Non-pigmented ciliary epithelial cell (primary cell): ENCODE measurements around the gene ASB12.
"Not testable (repeated sequence)": the region's sequence is repeated elsewhere in the genome, so short reads cannot be mapped to it uniquely, and the experiment has no call there.

Experiments used
- DNase-seq: peaks from one replicate; pipeline ENCODE4 v3.0.0-alpha.2; 2010; ENCODE audit warnings: low read depth

The ASB12 gene, protein sequence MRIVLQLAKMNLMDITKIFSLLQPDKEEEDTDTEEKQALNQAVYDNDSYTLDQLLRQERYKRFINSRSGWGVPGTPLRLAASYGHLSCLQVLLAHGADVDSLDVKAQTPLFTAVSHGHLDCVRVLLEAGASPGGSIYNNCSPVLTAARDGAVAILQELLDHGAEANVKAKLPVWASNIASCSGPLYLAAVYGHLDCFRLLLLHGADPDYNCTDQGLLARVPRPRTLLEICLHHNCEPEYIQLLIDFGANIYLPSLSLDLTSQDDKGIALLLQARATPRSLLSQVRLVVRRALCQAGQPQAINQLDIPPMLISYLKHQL

DNA sequence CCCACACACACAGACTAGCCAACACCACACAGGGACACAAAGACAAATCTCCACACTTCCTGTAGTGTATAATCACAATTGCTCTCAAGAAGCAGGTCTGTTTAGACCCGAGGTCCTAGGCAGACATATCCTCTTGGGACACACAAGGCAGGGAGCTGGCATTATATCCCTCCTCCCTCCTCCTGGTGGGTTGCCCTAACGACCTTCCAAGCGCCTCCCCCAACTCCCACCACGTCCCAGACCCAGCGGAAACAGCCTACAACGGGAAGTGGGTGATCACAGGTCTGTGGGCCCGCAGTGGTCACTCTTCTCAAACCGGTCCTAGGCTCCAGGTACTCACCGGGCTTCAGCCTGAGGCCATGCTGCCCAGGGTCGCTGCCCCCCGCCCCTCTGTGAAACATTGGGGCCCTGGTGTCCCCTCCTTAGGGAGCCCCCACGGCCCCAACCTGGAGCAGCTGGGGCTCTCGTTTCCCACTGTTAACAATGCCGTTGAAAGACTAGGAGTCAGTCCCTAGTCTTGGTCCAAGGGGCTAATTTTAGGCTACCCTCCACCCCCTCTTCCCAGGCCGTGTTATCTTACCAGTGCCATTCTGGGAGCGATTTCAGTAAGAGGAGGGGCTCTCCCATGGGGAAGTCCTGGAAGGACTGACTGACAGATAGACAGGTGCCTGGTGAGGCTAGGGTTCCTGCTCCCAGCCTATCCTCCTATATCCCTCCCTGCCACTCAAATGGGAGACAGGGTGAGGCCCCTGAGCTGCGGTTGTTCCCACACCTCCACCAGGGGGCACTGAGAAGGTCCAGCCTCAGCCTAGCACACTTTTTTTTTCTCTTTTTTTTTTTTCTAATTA is at the start of gene ASB12:
TSS of gene ASB12 (minus strand) at position 485 of the 848 bp plus-strand sequence. CDS start 4,957 bp downstream, outside the sequence.
- DNase-seq, result no peak

DNA sequence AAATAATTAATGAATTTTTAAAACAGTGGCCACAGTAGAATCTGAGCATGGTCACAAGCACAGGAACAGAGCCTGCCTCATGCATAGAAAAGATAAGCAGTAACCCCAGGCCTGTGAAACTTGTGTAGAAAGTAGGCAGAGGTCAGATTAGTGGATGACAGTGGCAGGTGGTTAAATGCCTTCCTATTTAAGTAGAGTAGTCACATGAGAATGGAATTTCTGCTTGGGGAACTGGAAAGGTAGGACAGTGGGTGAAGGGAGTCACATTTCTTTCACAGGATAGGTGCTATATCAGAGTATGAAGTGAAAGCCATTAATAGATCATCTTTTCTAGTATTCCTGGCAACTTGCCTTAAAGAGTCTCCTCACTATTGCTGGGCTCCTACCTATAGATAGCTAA is 34.9 kb upstream of the ASB12 start:
- DNase-seq, result no peak

DNA sequence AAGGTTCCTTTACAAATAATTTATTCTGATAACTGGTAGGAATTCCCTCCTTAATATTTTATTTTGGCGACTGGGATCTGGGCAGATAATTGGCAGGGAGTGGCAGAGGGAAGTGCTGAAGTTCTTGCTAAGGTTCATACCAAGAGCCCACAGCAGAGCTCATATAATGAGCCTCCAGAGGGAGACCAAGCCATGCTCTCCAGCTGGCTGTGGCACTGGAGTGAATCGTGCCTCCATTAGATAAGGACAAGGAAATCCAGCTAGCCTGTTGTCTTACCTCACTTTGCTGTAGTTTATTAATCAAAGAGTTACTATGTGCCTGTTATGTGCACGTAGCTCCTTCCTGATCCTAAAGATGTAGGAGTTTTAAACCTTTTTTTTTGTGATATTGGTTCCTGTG is 1.3 kb downstream of the ASB12 start:
- no peak for DNase-seq

DNA sequence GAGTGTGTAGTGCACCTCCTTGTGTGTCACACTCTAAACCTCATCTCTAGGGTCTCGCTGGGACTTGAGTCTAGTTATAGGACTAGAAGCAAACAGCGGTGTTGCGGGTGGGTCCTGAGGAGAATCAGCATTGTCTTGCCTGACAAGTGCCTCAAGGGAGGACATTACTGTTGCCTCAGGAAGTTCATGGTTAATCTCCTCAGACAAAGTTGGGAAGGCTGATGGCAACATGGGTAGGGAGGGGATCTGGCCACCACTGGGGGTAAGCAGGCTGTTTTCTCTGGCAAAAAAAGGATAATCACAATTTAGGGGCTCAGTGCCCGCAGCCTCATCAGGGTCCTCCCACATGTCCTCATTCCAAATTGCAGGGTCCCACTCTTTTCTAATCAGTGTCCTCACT is 12.4 kb downstream of the ASB12 start:
- DNase-seq, result no peak

DNA sequence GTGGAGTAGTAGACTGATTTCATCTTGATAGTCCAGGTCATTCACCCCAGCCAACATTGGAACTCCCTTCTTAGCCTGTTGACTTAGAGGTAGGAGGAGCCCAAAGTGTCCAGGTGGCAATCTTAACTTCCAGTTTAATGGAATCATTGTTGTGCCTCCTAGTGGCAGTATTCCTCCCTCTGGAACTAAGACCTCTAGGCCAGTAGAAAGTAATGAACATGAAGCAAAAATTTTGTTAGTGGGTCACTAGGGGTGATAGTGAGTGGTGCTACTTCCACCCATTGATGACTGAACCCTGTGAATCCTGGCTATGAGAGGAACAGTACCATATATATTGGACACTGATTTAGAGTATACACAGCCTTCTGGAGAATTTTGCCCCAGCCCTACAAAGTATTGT is 16.4 kb downstream of the ASB12 start:
- not testable (repeated sequence) for DNase-seq

DNA sequence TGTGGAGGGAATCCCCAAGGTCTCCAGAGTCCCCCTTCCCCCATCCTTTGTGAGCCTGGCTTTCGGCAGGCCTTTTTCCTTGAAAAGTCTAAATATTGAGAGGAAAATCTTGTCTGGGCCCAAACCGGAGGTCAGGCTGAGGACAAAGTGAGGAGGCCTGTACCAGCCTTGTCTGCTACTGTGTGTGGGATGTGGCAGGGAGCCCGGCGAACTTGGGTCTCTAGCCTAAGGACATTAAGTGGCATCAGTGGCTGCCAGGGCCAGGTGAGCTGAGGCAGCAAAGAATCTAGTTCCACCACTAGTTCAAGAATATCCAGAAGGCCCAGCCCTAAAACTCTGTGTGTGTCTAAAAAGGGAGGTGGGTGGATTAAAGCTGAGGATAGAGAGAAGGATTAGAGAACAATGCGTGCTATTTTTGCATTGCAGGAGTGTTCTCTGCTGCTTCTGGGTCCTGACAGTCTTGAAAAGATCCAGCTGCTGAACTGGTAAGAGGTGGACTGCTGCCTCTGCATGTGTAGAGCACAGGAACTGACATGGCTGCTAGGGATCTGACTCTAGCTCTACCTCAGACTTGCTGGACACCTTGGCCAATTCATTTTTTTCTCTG is 23.7 kb downstream of the ASB12 start:
- DNase-seq, result no peak

DNA sequence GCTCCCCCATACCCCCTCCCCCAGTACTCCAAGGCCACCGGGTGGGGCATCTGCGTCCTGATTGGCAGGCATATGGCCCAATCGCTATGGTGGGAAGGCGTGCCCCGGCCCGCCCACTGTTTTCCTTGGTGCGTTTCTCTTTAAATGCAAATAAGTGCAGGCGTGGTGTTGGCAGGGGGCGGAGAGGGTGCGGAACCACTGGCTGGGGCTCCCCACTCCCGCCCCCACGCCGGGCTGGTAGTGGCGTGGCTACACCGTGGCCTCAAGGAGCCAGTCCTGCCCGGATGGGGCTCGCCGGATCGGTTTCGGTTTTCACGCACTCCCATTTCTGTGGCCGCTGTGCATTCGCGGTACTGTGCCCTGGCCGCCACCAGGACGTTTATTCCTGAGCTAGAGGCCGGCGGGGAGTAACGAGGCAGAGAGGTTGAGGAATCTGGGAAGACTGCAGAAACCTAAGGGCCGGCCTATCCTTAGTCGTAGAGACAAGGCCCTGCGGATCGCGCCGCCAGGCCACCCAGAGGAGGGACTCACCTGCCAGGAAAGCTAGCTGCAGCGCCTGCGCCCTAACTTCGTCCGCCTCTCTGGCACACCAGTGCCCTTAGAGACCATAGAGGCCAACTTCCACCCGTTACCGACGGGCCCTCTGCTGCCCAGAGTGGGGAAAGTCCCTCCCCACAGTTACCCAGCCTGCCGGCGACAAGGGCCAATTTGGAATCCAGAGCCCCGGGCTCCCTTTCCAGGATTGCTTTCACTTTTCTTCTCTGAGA is 24.5 kb downstream of the ASB12 start:
- DNase-seq, result peak; percentile 49

DNA sequence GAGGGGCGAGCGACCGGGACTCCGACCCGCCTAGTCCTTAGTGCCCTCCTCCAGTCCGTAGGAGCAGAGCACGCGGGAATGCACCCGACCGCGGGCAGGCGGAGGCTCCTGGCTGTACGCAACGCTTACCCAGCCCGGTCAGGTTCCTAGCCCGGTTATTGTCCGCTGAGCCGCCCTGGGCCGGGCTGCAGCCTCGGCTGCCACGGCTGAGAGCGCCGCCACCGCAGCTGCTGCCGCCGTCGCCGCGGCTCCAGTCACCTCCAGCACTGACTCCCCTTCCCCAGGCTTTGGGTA is 25.0 kb downstream of the ASB12 start, which contains the start of gene AMER1:
TSS of gene AMER1 (minus strand) at position 268 of the 294 bp plus-strand sequence. CDS start 12,422 bp downstream, outside the sequence.
- no peak for DNase-seq

DNA sequence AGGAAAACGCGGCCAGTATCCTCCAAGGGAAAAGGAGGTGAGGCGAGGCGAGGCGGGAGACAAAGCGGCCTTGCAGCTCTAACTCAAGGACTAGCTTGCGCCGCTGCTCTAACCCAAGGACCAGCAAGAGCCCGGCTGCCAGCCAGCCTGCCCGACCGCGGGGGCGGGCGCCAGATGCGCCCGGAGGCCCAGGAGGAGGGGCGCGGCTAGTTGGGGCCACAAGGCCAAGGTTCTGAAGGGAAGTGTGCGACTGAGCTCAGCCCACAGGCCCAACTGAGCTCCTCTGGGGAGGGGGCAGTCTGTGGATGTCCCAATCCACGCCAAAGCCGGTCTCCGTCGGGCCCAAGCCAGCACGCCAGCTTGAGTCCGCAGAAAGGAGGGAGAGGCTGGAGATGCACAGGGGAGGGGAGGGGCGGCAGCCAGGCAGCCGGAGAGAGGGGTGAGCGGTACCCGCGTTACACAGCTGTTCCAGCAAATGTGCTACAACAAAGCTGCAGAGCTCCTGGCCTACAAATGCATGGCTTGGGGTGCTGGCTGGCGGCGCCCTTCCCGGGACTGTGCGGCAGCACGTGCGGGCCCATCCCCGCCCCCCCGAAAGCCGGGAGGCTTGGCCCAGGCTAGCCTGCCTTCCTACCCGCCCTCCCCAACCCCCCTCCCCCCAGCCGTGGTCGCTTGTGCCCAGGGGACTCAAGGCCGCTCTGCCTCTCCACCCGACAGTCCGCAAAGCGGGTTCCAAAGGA is 25.5 kb downstream of the ASB12 start:
- no peak for DNase-seq

DNA sequence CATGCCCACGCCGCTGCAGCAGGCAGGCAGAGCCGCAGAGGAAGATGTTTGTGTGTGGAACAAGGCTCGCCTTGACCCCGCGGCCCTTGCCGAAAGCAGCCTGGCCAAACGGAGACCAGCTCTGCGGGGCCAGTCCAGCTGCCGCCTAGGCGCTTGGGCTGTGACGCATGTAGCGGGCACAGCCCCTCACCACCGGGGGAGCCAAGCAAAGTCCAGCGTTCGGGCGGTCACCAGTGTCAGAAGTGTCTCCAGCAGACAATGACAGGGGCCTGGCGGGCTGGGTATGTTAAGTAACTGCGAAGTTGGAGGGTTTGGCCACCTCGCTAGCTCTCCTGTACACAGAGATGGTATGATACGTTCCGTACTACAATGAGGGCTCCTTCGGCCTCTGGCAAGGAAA is 26.2 kb downstream of the ASB12 start:
- no peak for DNase-seq

DNA sequence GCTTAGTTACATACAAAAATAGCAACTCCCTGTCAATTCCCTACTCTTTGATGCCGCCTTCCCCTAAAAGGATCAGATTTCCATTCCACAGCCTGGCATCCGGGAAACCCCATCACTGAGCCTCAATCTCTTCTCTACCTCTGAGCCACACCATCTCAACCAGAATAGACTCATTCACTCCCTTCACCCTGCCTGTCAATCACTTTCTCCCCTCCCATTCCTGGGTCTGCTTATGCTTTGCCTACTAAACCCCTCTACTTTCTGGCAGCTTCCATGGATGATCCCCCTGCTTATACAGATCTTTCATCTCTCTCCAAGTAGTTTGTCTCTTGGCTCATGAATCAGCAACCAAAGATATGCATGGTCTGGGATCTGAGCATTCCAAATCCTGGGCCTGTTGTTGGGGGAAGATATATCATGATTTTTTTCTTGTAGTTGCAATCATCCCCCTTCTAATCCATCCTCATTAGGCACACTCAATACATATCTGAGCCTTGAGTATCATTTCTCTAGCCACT is 27.5 kb downstream of the ASB12 start:
- no peak for DNase-seq

DNA sequence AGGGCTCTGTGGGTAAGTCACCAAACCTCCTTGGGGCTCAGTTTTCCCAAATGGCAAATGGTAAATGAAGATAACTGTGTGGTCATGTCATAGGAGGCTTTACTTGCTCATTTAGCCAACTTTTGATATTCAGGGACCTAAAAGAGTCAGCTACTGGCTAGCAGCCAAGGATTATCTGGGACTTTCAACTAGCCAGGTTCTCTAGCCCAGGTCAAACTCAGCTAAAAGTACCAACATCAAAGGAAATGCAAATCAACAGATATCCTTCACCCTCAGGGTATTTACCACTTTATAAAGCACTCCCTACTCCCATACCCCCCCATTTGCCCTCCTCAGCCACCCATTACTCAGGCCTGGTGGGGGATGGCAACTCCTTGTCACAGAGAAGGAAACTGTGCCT is 32.4 kb downstream of the ASB12 start:
- DNase-seq, result no peak

DNA sequence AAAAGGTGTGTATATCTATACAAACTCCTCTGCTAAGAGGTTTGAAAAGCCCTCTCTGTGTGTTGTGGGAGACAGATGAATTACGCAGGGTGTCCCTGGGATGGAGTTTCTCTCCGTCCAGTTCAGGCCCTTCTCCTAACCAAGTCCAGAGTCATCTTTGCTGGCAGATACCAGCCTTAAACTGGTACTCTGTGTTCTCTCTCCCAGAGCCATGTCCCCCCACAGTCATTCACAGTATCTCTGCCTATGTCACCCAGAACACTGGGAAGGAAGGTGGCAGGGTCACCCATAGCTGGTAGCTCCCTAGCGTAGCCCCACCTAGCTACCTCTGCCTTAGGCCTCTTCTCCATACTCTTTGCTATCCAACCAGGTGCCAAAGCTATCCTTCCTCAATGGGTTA is 33.8 kb downstream of the ASB12 start:
- no peak for DNase-seq

DNA sequence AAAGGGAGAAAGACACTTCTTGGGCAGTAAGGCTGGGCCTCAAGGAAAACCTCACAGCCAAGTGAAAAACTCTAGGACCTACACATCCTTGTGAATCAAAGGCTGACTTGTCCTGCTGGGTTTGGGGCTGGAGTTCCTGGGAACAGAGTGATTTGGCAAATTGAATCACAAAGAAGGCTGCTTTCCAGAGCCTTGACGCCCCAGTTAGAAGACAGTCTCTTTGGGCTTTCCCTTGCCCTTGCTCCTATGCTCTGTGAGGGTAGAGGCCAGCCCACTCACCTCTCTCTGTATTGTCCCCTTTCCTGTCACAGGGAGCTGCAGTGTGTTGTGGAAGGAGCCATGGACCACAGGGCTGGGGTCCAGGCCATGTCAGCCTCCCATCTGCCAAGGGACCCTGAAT is 34.5 kb downstream of the ASB12 start:
- DNase-seq, result no peak

DNA sequence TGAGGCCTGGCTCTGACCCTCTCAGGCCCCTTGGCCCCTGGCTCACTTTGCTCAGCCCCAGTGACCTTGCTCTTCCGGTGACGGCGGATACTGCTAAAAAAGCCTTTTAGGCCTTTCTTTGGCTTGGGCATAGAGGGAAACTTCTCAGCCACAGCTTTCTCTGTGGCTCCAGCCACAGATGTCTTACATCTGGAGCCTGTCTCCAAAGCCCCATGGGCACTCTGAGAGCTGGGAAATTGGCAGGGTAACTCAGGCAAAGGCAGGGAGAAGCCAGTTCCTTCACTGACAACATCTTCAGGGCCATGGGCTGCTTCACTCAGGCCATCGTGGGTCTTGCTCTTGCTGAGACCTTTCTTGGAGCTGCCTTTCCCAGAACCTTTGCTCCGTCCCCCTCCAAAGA is 37.7 kb downstream of the ASB12 start:
- DNase-seq, result no peak

DNA sequence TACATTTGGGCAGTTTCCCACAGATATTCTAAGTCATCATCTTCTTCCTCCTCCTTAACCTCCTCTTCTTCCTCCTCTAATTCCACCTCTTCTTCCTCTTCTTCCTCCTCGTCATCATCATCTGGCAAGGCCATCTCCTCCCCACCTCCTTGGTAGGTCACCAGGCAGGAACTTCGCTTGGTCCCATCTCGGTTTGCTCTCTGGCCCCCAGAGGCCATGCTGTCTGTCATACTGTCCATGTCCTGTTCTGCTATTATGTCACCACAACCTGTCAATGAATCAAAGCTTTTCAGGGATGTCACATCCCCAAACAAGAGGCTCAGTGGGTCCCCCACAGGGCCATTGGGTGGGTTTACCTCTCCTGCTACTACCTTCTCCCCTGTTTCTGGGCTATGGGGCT is 38.4 kb downstream of the ASB12 start:
- no peak for DNase-seq

DNA sequence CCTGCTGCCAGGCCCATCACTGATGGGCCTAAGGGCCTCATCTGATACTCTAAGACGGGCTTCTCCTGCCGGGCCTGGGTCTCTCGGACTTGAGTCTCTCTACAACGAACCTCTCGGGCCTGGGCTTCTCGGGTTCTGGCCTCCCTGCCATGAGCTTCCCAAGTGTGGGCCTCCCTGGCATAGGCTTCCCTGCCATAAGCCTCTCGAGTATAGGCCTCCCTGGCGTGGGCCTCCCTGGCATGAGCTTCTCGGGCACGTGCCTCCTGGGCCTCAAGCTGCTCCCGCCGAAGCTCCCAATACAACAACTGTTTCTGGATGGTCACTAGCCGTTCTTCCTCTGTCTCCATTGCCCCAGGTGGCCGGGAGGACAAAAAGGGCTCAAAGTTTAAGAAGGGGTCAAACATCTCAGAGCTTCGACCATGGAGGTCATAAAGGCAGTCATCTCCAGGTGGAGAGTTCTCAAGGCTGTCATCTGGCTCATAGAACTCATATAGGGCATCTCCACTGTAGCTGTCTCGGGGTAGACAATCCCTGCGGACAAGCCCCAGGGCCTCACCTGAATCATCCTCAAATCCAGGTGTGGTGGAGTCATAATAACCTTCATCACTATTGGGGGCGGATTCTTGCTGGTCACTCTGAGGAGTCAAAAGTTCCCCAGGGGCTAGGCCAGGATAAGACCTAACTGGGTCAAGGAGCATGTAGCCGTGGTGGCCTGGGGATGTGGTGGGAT is 39.0 kb downstream of the ASB12 start:
- DNase-seq, result no peak

DNA sequence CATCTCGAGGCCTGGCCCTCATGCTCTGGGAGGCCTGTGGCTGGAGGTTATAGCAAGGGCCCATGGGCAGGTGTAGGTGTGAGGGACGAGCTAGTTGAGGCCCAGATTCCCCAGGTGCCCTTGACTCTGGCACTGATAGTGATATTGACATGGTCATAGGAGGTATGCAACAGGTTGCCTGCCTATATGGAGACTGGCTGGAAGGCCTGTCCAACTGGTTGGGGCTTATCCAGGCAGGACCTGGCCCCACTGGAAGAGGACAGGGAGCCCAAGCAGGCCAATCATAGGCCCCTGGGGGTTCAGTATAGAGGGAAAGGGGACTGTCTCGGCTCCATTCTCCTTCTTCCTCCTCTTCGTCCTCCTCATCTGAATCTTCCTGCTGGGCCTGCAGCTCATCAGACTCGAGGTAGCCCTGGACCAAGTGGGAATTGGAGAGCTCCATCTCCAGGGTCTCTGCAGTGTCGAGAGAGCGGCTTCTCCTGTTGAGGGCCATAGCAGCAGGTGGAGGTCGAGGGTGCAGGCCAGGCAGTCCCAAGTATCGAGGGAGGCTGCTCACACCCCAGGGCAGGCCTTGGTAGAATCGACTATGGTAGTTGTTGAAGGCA is 40.2 kb downstream of the ASB12 start:
- DNase-seq, result no peak

DNA sequence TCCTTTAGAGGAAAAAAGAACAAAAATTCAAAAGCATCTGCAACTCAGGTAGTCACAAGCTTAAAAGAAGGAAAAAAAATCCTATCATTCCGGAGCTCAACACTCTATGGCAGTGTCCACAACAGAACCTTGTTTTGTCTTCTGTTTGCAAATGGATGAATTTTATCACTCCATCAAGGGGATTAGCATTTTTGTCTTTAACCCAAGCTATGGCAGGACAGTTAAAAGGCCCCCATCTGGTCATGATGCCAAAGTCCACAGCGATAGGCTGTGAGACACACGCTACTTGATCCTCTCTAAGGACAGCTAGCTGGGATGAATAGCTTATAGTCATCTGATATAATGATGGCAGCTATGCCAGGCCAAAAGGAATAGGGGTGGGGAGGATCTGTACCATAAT is 41.5 kb downstream of the ASB12 start:
- DNase-seq, result no peak

DNA sequence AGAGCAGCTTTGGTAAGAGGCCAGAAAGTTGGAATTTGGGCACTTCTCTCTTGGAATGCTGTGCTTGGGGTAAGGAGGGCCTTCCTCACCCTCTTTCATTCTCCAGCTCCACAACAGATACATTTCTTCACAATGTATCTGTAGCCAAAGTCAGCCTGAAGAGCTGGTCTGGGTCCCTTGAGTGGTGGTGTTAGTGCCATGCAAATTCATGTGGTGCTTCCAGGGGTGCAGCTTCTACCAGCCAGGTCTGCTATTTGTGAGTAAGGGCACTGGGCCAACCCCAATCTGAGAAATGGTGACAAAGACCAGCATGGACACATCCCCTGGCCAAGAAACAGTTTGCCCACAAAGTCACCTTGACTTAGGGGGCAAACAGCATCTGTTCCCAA is 42.7 kb downstream of the ASB12 start:
- DNase-seq, result no peak
